IMR-90 (cell line): ENCODE data around the gene ACSS3. TPM values are rescaled to one million over a fixed set of nuclear protein-coding genes. Genes with fewer than 3 reads are reported as not detected.

ENCODE experiments used
- ATAC-seq: fragments of 200-7000 bp; cut with Tn5 transposase; 2 replicates; pipeline ENCODE4 v1.9.1; 2020; ENCODE audit warnings: low read depth, mild to moderate bottlenecking, moderate library complexity
- BruUV-seq: library from RNA; stranded (reverse); fragments of 400-500 nt; replicated peaks from 2 replicates; lab custom pipeline; 2021; lab: Mats Ljungman, UMichigan
- CTCF ChIA-PET: fragments of 300-600 bp; formaldehyde crosslinking; extraction: SDS; loops from one replicate; lab custom pipeline; 2021; ENCODE audit warnings: antibody characterized with exemption; lab: Yijun Ruan, JAX
- POLR2A ChIA-PET: fragments of 300-600 bp; sonication (Branson Sonifier 250); formaldehyde crosslinking; loops from one replicate; lab custom pipeline; 2022; ENCODE audit warnings: antibody characterized with exemption; ENCODE audit not compliant: unreplicated experiment; lab: Charles Lee
- DNase-seq: peaks from one replicate; pipeline ENCODE4 v3.0.0; 2013
- H2AFZ ChIP-seq: replicated peaks from 2 replicates; pipeline ENCODE3; 2013; ENCODE audit warnings: low read length, mild to moderate bottlenecking; ENCODE audit not compliant: poor library complexity
- H2AK5ac ChIP-seq: 2 replicates; pipeline ENCODE4 v1.6.1; 2013; ENCODE audit warnings: low read depth, low read length, inconsistent platforms
- H2AK9ac ChIP-seq: replicated peaks from 2 replicates; pipeline ENCODE3; 2013; ENCODE audit warnings: mild to moderate bottlenecking, low read depth, low read length, moderate library complexity; ENCODE audit not compliant: poor library complexity
- H2BK120ac ChIP-seq: 2 replicates; pipeline ENCODE4 v1.6.1; 2013; ENCODE audit warnings: low read depth, low read length, inconsistent platforms
- H2BK15ac ChIP-seq: 3 replicates; pipeline ENCODE4 v1.6.1; 2013; ENCODE audit warnings: low read depth, low read length, inconsistent platforms
- H2BK20ac ChIP-seq: 2 replicates; pipeline ENCODE4 v1.6.1; 2013; ENCODE audit warnings: low read depth, mild to moderate bottlenecking, inconsistent platforms, low read length, moderate library complexity
- H2BK5ac ChIP-seq: 2 replicates; pipeline ENCODE4 v1.6.1; 2013; ENCODE audit warnings: mild to moderate bottlenecking, low read depth, low read length, inconsistent platforms; ENCODE audit not compliant: poor library complexity, severe bottlenecking
- H3K14ac ChIP-seq: replicated peaks from 2 replicates; pipeline ENCODE4 v1.6.1; 2013; ENCODE audit warnings: low read depth, low read length, inconsistent platforms
- H3K18ac ChIP-seq: 2 replicates; pipeline ENCODE4 v1.6.1; 2013; ENCODE audit warnings: low read depth, low read length, control low read depth
- H3K23ac ChIP-seq: 2 replicates; pipeline ENCODE4 v1.6.1; 2013; ENCODE audit warnings: low read depth, low read length, inconsistent platforms
- H3K27ac ChIP-seq: 2 replicates; pipeline ENCODE4 v1.5.1; 2013; ENCODE audit warnings: mild to moderate bottlenecking, control low read depth, low read length; ENCODE audit not compliant: insufficient read depth
- H3K27me3 ChIP-seq: 2 replicates; pipeline ENCODE4 v1.6.1; 2013; ENCODE audit warnings: low read length; ENCODE audit not compliant: control insufficient read depth, insufficient read depth
- H3K36me3 ChIP-seq: 2 replicates; pipeline ENCODE4 v1.6.1; 2013; ENCODE audit warnings: low read length, mixed read lengths; ENCODE audit not compliant: control insufficient read depth, insufficient read depth
- H3K4ac ChIP-seq: 2 replicates; pipeline ENCODE4 v1.6.1; 2013; ENCODE audit warnings: low read depth, low read length, inconsistent platforms
- H3K4me1 ChIP-seq: 2 replicates; pipeline ENCODE4 v1.6.1; 2013; ENCODE audit warnings: low read length, mixed read lengths; ENCODE audit not compliant: control insufficient read depth, insufficient read depth
- H3K4me2 ChIP-seq: 2 replicates; pipeline ENCODE4 v1.6.1; 2013; ENCODE audit warnings: low read depth, mild to moderate bottlenecking, control low read depth, low read length, moderate library complexity
- H3K4me3 ChIP-seq: 2 replicates; pipeline ENCODE4 v1.5.1; 2013; ENCODE audit warnings: low read depth, mild to moderate bottlenecking, control low read depth, low read length, moderate library complexity; ENCODE audit not compliant: insufficient read depth
- H3K56ac ChIP-seq: 2 replicates; pipeline ENCODE4 v1.6.1; 2013; ENCODE audit warnings: low read length, inconsistent platforms; ENCODE audit not compliant: insufficient read depth; ENCODE audit errors: extremely low read depth
- H3K79me1 ChIP-seq, 2 experiments: 2 replicates each; pipeline ENCODE4 v1.6.1; 2013; ENCODE audit warnings: low read length in 2 of 2, inconsistent platforms in 1 of 2, low read depth in 1 of 2
- H3K9ac ChIP-seq: 2 replicates; pipeline ENCODE4 v1.6.1; 2013; ENCODE audit warnings: low read depth, low read length, control low read depth
- H3K9me1 ChIP-seq: 2 replicates; pipeline ENCODE4 v1.6.1; 2013; ENCODE audit warnings: low read length, inconsistent platforms; ENCODE audit not compliant: insufficient read depth
- H3K9me3 ChIP-seq: 2 replicates; pipeline ENCODE4 v1.6.1; 2013; ENCODE audit warnings: low read length; ENCODE audit not compliant: control insufficient read depth, insufficient read depth
- H4K20me1 ChIP-seq: 2 replicates; pipeline ENCODE4 v1.6.1; 2013; ENCODE audit warnings: low read length, inconsistent platforms; ENCODE audit not compliant: insufficient read depth
- H4K5ac ChIP-seq: 2 replicates; pipeline ENCODE4 v1.6.1; 2013; ENCODE audit warnings: mild to moderate bottlenecking, low read depth, low read length, control low read depth
- H4K8ac ChIP-seq, 2 experiments: 2 replicates each; pipeline ENCODE4 v1.6.1; 2013; ENCODE audit warnings: low read depth in 2 of 2, low read length in 2 of 2, control low read depth in 1 of 2, inconsistent platforms in 1 of 2
- H4K91ac ChIP-seq: 2 replicates; pipeline ENCODE4 v1.6.1; 2013; ENCODE audit warnings: low read depth, low read length, inconsistent platforms; ENCODE audit not compliant: insufficient read depth
- BHLHE40 ChIP-seq: fragments of 150-350 bp; IDR thresholded peaks from 2 replicates; pipeline ENCODE4 v1.6.1; 2016; ENCODE audit warnings: mild to moderate bottlenecking, low read depth, low read length
- FOS ChIP-seq: fragments of 150-350 bp; IDR thresholded peaks from 2 replicates; pipeline ENCODE4 v1.6.1; 2016; ENCODE audit warnings: low read depth, low read length
- MAZ ChIP-seq: IDR thresholded peaks from 2 replicates; pipeline ENCODE4 v1.6.1; 2012; ENCODE audit warnings: low read depth, mild to moderate bottlenecking, low read length, improper control_type of control experiment, moderate library complexity, borderline replicate concordance
- MXI1 ChIP-seq: IDR thresholded peaks from 2 replicates; pipeline ENCODE4 v1.6.1; 2012; ENCODE audit warnings: low read depth, mild to moderate bottlenecking, low read length, moderate library complexity, borderline replicate concordance
- RFX5 ChIP-seq: IDR thresholded peaks from 2 replicates; pipeline ENCODE4 v1.8.0; 2012; ENCODE audit warnings: low read depth, mild to moderate bottlenecking, low read length, moderate library complexity
- WGBS, 2 experiments: methylation state at CpG; one replicate each; pipeline versions ENCODE4 v1.1.5 to v1.1.7; 2013; ENCODE audit warnings: missing lambda C conversion rate in 2 of 2; ENCODE audit not compliant: insufficient read length in 1 of 2; ENCODE audit errors: extremely low coverage in 2 of 2; 5-methylcytosine and 5-hydroxymethylcytosine counted together
- dilution Hi-C: fragments of 300-500 bp; cut with HindIII; formaldehyde crosslinking; loops from one replicate; pipeline ENCODE4 v1.14.3; 2018; ENCODE audit warnings: low sequenced_read_pairs; ENCODE audit not compliant: unreplicated experiment
- in situ Hi-C: fragments of 300-500 bp; cut with MboI; formaldehyde crosslinking; loops from 3 replicates; pipeline ENCODE4 v1.14.3; 2019; ENCODE audit warnings: low sequenced_read_pairs, inconsistent platforms, mixed read lengths
- intact Hi-C: fragments of 100-400 bp; cut with micrococcal nuclease; formaldehyde crosslinking; loops from 2 replicates; pipeline ENCODE4 v1.10.0; 2022
- polyA plus RNA-seq, 3 experiments: library from polyadenylated mRNA; depleted of rRNA; stranded (reverse); fragments of >200 nt; gene quantifications; 2 replicates each; pipeline ENCODE4 v1.2.3, GENCODE V29; 2012; ENCODE audit warnings: low replicate concordance in 1 of 3
- total RNA-seq: library from RNA; depleted of rRNA; stranded (reverse); fragments of >200 nt; gene quantifications from 2 replicates; pipeline ENCODE4 v1.2.3, GENCODE V29; 2012

The ACSS3 gene
- total and polyA plus RNA-seq, 2 of the 4 experiments (the other 2 are of a cell fraction) = 0.84 to 2.0 TPM

GRCh38 chr12:81083018-81083417 lies 5.1 kb downstream of the ACSS3 start:
- Histone ChIP-seq H4K8ac (no peak overlapping the region), H3K36me3 (no peaks in the 10 kb centered on the region), H3K79me1 (no peaks in the 10 kb centered on the region), H3K27me3 (no peaks in the 10 kb centered on the region; the same call in 1 of the 2 replicates), H2BK5ac (no peak overlapping the region), H3K9me3 (no peaks in the 10 kb centered on the region), H4K20me1 (no peaks in the 10 kb centered on the region), H2AFZ (no peak overlapping the region), H4K5ac (no peak overlapping the region), H3K18ac (no peak overlapping the region), H2BK20ac (no peak overlapping the region), H3K9ac (no peak overlapping the region), H3K9me1 (no peaks in the 10 kb centered on the region), H2BK15ac (no peak overlapping the region), H2AK9ac (no peak overlapping the region), H3K56ac (no peak overlapping the region), H3K4me2 (no peak overlapping the region), H3K23ac (no peak overlapping the region), H3K4me3 (no peak overlapping the region), H4K91ac (no peak overlapping the region), H2AK5ac (no peak overlapping the region), H3K4ac (no peak overlapping the region), H3K14ac (no peak overlapping the region), H3K4me1 (no peaks in the 10 kb centered on the region; the same call in 1 of the 2 replicates), H2BK120ac (no peak overlapping the region), H3K27ac (no peak overlapping the region)
- dilution Hi-C loops = no loop called here
- TF ChIP-seq BHLHE40 (no peak), MAZ (no peak), RFX5 (no peak), FOS (no peak), MXI1 (no peak)
- ChIA-PET POLR2A (no interaction called here), CTCF (interaction anchor here (0.7 kb wide), 1 partner anchor 16 kb away, joined by 4 read pairs; no protein-coding TSS in a partner anchor)
- WGBS, 2 experiments = no CpG with 5 or more reads among the region's 1 CpG
- BruUV-seq = no TSS peak
- DNase-seq (no peak), ATAC-seq (no peak)
- in situ Hi-C loops = no loop called here
- intact Hi-C loops = no loop called here
